SU-DHL-6 (cell line): ENCODE measurements around the gene KRT222.

Experiments
- H2AFZ ChIP-seq: fragments of 200-600 bp; sonication (generic); 2 replicates; pipeline ENCODE4 v1.6.1; 2014; ENCODE audit warnings: low read depth, mild to moderate bottlenecking, moderate library complexity, mixed read lengths, antibody characterized with exemption, low read length; ENCODE audit not compliant: severe bottlenecking
- H3F3A ChIP-seq: fragments of 200-600 bp; shearing (Covaris generic); 2 replicates; pipeline ENCODE4 v1.6.0; 2016; ENCODE audit warnings: antibody characterized with exemption, mild to moderate bottlenecking; ENCODE audit not compliant: insufficient read depth
- H3K27ac ChIP-seq: fragments of 200-600 bp; sonication (generic); 2 replicates; pipeline ENCODE4 v1.5.1; 2016; ENCODE audit warnings: low read depth, mild to moderate bottlenecking, low read length, moderate library complexity, mixed read lengths
- H3K27me3 ChIP-seq: fragments of 200-600 bp; sonication (generic), shearing (Covaris generic); 2 replicates; pipeline ENCODE4 v1.6.0; 2014; ENCODE audit warnings: mild to moderate bottlenecking, low read length
- H3K36me3 ChIP-seq: fragments of 200-600 bp; sonication (generic); 2 replicates; pipeline ENCODE4 v1.6.1; 2014; ENCODE audit warnings: mild to moderate bottlenecking, low read length, mixed read lengths
- H3K4me2 ChIP-seq: fragments of 300-600, 200-600 bp; shearing (Covaris generic), sonication (generic); 2 replicates; pipeline ENCODE4 v1.6.0; 2014; ENCODE audit warnings: low read length, low read depth, mild to moderate bottlenecking; ENCODE audit not compliant: poor library complexity, severe bottlenecking
- H3K4me3 ChIP-seq: fragments of 200-600 bp; sonication (generic); 2 replicates; pipeline ENCODE4 v1.5.1; 2014; ENCODE audit warnings: antibody characterized with exemption, low read length, mild to moderate bottlenecking, mixed read lengths; ENCODE audit not compliant: insufficient read depth, poor library complexity, severe bottlenecking
- H3K79me2 ChIP-seq: fragments of 200-600 bp; sonication (generic); 2 replicates; pipeline ENCODE4 v1.6.1; 2014; ENCODE audit warnings: mild to moderate bottlenecking, low read length, moderate library complexity; ENCODE audit not compliant: insufficient read depth
- H3K9ac ChIP-seq: fragments of 200-600 bp; sonication (generic); 2 replicates; pipeline ENCODE4 v1.7.0; 2014; ENCODE audit warnings: mild to moderate bottlenecking, low read length
- H3K9me2 ChIP-seq: fragments of 200-600 bp; sonication (generic); replicated peaks from 2 replicates; pipeline ENCODE4 v1.6.1; 2014; ENCODE audit warnings: low read length; ENCODE audit not compliant: insufficient read depth
- H3K9me3 ChIP-seq: fragments of 200-600 bp; sonication (generic); 2 replicates; pipeline ENCODE4 v1.6.1; 2014; ENCODE audit warnings: low read length, mixed read lengths; ENCODE audit not compliant: insufficient read depth
- H4K20me1 ChIP-seq: fragments of 200-600 bp; sonication (generic); 2 replicates; pipeline ENCODE4 v1.6.1; 2014; ENCODE audit warnings: low read depth, mild to moderate bottlenecking, antibody characterized with exemption, low read length, moderate library complexity, mixed read lengths
- EZH2phosphoT487 ChIP-seq: fragments of 200-600 bp; sonication (generic), shearing (Covaris generic); conservative IDR thresholded peaks from 2 replicates; pipeline ENCODE4 v1.6.1; 2018; ENCODE audit warnings: mild to moderate bottlenecking, antibody characterized with exemption, low read length, moderate library complexity, mixed read lengths
- TF ChIP-seq, protein P1 (sequence below): fragments of 200-600 bp; sonication (generic); IDR thresholded peaks from one replicate; pipeline ENCODE4 v1.5.1; 2017; ENCODE audit warnings: antibody characterized with exemption, mild to moderate bottlenecking, low read length, moderate library complexity; ENCODE audit not compliant: insufficient read depth, poor library complexity, severe bottlenecking

Gene KRT222

GRCh38 chr17:40664582-40665333 lies at the start of gene KRT222:
TSS of gene KRT222 (minus strand) at chr17:40665177. CDS start at chr17:40665099, 78 bp downstream.
- Histone ChIP-seq H3K36me3 (no peaks in the 10 kb centered on the region), H4K20me1 (no peaks in the 10 kb centered on the region), H3K27ac (no peak within 1 kb of the TSS), H3K9me2 (no peaks in the 10 kb centered on the region), H3K4me3 (no peak within 1 kb of the TSS), H3K4me2 (no peak within 1 kb of the TSS), H3K27me3 (no peaks in the 10 kb centered on the region), H3K9me3 (no peaks in the 10 kb centered on the region), H3F3A (no peaks in the 10 kb centered on the region), H2AFZ (no peak within 1 kb of the TSS), H3K79me2 (no peaks in the 10 kb centered on the region), H3K9ac (no peak within 1 kb of the TSS)
- TF ChIP-seq, protein P1, sequence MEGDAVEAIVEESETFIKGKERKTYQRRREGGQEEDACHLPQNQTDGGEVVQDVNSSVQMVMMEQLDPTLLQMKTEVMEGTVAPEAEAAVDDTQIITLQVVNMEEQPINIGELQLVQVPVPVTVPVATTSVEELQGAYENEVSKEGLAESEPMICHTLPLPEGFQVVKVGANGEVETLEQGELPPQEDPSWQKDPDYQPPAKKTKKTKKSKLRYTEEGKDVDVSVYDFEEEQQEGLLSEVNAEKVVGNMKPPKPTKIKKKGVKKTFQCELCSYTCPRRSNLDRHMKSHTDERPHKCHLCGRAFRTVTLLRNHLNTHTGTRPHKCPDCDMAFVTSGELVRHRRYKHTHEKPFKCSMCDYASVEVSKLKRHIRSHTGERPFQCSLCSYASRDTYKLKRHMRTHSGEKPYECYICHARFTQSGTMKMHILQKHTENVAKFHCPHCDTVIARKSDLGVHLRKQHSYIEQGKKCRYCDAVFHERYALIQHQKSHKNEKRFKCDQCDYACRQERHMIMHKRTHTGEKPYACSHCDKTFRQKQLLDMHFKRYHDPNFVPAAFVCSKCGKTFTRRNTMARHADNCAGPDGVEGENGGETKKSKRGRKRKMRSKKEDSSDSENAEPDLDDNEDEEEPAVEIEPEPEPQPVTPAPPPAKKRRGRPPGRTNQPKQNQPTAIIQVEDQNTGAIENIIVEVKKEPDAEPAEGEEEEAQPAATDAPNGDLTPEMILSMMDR, result no peak
- TF ChIP-seq EZH2phosphoT487, result no peak

DNA sequence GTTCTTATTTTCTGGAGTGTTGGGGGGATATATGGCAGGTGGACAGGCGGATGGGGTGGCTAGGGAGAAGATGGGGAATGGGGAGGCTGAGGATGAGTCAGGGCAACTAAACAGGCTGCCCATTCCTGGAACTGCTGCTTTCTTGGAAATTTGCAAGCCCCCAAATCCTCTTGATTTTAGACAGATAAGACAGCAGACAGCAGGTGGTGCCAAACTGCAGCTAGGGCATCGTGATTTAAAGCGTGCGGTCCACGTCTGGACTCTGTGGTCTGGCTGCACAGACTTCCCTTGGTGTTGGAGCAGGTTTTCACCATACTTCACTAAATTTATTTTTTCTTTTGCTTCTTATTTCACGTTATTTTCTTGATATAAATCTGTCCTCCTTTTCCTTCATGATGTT lies 49.5 kb upstream of the KRT222 start:
- Histone ChIP-seq H3F3A (no peaks in the 10 kb centered on the region), H3K27ac (no peak overlapping the region), H3K4me3 (no peak overlapping the region), H3K9me2 (no peaks in the 10 kb centered on the region), H3K9ac (no peak overlapping the region), H3K27me3 (no peaks in the 10 kb centered on the region), H3K4me2 (no peak overlapping the region), H2AFZ (no peak overlapping the region), H3K79me2 (no peaks in the 10 kb centered on the region), H3K9me3 (no peaks in the 10 kb centered on the region), H3K36me3 (no peaks in the 10 kb centered on the region), H4K20me1 (no peaks in the 10 kb centered on the region)
- TF ChIP-seq EZH2phosphoT487, result no peak
- TF ChIP-seq, protein P1, result no peak

DNA sequence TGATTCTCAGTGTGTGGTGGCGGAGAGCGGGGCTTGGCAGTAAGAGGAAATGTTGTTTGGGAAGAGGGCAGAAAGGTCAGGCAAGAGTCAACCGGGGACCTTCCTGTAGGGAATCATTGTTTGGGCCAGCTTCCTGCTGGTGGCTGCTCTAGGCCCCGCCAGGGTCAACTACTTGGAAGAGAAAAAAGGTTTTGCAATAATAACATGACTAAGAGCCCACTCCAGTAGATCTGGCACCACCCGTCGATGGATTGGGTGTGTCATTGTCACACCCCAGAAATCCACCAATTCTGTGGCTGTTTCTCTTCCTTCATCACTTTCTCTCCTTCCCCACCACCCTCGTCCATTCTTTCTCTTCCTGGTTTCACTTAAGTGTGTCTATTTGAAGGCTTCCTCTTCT lies 42.8 kb upstream of the KRT222 start:
- no peak for TF ChIP-seq EZH2phosphoT487
- TF ChIP-seq, protein P1, result no peak
- no peak overlapping the region for H3K27ac ChIP-seq
- H3K9me3 ChIP-seq, result no peaks in the 10 kb centered on the region
- no peaks in the 10 kb centered on the region for H3F3A ChIP-seq
- H3K27me3 ChIP-seq, result no peaks in the 10 kb centered on the region
- H3K36me3 ChIP-seq, result no peaks in the 10 kb centered on the region
- H2AFZ ChIP-seq, result no peak overlapping the region
- no peaks in the 10 kb centered on the region for H3K79me2 ChIP-seq
- H3K4me3 ChIP-seq, result no peak overlapping the region
- no peak overlapping the region for H3K9ac ChIP-seq
- H3K9me2 ChIP-seq, result no peaks in the 10 kb centered on the region
- no peak overlapping the region for H3K4me2 ChIP-seq
- no peaks in the 10 kb centered on the region for H4K20me1 ChIP-seq
